ENCODE data around the gene SPATA3.

The SPATA3 gene

DNA sequence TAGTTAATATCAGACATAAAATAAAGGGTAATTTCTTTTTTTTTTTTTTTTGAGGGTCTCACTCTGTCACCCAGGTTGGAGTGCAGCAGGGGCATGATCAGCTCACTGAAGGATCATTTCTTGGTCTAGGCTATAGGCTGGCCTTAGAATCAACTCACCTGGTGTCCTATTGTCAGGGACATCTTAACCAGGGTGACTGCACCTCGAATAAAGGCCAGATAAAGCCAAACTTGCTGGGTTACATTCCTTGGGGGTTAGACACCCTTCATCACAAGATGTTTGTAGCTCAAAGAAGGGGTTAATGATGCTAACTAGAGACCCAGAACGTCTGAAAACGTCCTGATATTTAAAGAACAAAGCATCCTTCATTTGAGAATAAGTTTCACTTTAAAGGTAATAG, 17.9 kb downstream of the SPATA3 start:
- H3K4me3 ChIP-seq (ENCODE audit: low read depth in 1 of 2, low read length in 1 of 2), result no peak overlapping the region
- peaks cover 15% of the 10 kb centered on the region for H3K27me3 ChIP-seq
- TF ChIP-seq, protein P1, sequence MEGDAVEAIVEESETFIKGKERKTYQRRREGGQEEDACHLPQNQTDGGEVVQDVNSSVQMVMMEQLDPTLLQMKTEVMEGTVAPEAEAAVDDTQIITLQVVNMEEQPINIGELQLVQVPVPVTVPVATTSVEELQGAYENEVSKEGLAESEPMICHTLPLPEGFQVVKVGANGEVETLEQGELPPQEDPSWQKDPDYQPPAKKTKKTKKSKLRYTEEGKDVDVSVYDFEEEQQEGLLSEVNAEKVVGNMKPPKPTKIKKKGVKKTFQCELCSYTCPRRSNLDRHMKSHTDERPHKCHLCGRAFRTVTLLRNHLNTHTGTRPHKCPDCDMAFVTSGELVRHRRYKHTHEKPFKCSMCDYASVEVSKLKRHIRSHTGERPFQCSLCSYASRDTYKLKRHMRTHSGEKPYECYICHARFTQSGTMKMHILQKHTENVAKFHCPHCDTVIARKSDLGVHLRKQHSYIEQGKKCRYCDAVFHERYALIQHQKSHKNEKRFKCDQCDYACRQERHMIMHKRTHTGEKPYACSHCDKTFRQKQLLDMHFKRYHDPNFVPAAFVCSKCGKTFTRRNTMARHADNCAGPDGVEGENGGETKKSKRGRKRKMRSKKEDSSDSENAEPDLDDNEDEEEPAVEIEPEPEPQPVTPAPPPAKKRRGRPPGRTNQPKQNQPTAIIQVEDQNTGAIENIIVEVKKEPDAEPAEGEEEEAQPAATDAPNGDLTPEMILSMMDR (IDR thresholded peaks at IDR 0.05), result no peak
- H3K27ac ChIP-seq, result no peak overlapping the region
- no peaks in the 10 kb centered on the region for H3K9me3 ChIP-seq
- no peaks in the 10 kb centered on the region for H3K36me3 ChIP-seq
- no peaks in the 10 kb centered on the region for H3K4me1 ChIP-seq (ENCODE audit: control insufficient read depth in 1 of 2, insufficient read depth in 1 of 2, low read depth in 1 of 2, low read length in 1 of 2)

DNA sequence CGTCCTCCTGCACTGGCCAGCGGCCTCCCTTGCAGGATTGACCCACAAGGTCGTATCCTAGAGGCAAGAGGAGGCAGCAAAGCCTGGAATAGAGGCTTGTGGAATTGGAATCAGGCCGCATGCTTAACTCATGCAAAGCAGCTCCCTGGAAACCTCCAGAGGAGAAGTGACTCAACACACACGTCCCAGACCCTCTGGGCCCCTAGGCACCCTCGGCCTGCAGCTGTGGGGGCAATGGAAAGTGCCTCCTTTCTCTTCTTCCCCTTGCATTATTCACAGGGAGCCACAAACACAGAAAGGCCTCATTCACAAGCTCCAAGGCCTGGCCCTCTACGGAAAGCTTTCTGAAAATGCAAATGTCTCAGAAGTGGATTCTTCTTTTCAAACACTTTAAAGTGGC, 19.6 kb downstream of the SPATA3 start:
- Histone ChIP-seq H3K9me3 (no peaks in the 10 kb centered on the region), H3K27ac (no peak overlapping the region), H3K4me3 (ENCODE audit: low read depth in 1 of 2, low read length in 1 of 2) (no peak overlapping the region), H3K27me3 (peaks cover 15% of the 10 kb centered on the region), H3K36me3 (no peaks in the 10 kb centered on the region), H3K4me1 (ENCODE audit: control insufficient read depth in 1 of 2, insufficient read depth in 1 of 2, low read depth in 1 of 2, low read length in 1 of 2) (no peaks in the 10 kb centered on the region)
- TF ChIP-seq, protein P1 (IDR thresholded peaks at IDR 0.05), result no peak

DNA sequence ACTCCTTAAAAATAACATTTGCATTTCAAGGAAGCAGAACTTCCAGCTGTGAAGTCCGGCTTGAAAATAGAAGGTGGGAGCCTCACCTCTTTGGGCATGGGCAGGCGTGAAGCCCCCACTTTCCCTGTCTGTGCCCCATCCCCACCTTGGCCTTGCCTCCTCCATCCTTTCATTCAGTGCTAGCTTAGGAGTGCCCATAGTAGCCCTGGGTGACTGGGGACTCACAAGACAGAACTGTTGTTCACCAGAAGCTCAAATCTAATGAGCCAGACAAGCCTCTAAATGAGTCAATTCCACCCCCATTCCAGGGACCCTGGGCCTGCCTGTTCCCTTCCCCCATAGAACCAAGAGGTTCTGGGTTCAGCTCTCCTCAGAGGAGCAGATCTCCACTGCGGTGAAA, 20.0 kb downstream of the SPATA3 start:
- TF ChIP-seq, protein P1 (IDR thresholded peaks at IDR 0.05), result no peak
- H3K27me3 ChIP-seq, result peaks cover 15% of the 10 kb centered on the region
- no peaks in the 10 kb centered on the region for H3K36me3 ChIP-seq
- H3K4me3 ChIP-seq (ENCODE audit: low read depth in 1 of 2, low read length in 1 of 2), result no peak overlapping the region
- H3K9me3 ChIP-seq, result no peaks in the 10 kb centered on the region
- H3K4me1 ChIP-seq (ENCODE audit: control insufficient read depth in 1 of 2, insufficient read depth in 1 of 2, low read depth in 1 of 2, low read length in 1 of 2), result no peaks in the 10 kb centered on the region
- H3K27ac ChIP-seq, result no peak overlapping the region

DNA sequence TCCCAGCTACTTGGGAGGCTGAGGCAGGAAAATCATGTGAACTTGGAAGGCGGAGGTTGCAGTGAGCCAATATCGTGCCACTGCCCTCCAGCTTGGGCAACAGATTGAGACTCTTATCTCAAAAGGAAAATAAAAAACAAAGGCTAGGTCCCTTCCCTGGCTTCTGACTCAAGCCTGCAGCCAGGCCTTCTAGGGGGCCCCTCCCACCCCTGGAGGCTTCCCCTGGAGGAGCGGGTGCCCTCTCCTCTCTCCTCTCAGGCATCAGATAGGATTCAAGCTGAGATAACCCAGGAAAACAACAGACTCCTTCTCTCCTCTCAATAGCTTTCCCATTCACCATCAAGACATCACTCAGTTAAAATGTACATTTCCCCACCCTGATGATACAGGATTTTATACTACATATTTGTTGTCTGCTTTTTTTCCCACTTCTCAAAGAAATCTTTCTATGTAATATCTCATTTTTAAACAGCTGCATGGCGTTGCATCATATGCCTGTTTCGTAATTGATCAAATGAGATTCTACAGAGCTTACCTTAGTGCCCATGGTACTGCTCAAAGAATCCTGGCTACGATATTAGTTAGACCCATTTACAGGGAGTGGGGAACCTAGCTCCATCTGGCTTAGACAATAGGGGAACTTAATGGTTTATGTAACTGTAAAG, 20.8 kb downstream of the SPATA3 start:
- Histone ChIP-seq H3K27ac (no peak overlapping the region), H3K4me1 (ENCODE audit: control insufficient read depth in 1 of 2, insufficient read depth in 1 of 2, low read depth in 1 of 2, low read length in 1 of 2) (no peaks in the 10 kb centered on the region), H3K36me3 (no peaks in the 10 kb centered on the region), H3K4me3 (ENCODE audit: low read depth in 1 of 2, low read length in 1 of 2) (no peak overlapping the region), H3K27me3 (peaks cover 15% of the 10 kb centered on the region), H3K9me3 (no peaks in the 10 kb centered on the region)
- TF ChIP-seq, protein P1 (IDR thresholded peaks at IDR 0.05), result no peak

DNA sequence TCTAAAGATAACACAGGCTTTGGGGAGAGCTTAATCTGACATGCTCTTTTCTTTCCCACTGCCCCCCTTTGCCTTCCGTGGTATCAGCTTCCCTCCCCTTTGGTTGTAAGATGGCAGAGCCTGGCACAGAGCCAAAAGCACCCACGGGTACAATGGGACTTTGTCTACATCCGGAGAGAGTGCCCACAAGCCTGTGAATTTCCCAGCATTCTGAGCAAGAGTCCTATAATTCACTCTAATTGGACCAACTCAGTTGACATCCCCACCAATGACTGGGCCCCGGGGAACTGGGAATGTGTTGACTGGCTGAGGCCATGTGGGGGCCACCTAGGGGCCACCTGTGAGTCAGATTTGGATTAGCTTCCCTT, 21.3 kb downstream of the SPATA3 start:
- H3K4me1 ChIP-seq (ENCODE audit: control insufficient read depth in 1 of 2, insufficient read depth in 1 of 2, low read depth in 1 of 2, low read length in 1 of 2), result no peaks in the 10 kb centered on the region
- no peaks in the 10 kb centered on the region for H3K36me3 ChIP-seq
- H3K4me3 ChIP-seq (ENCODE audit: low read depth in 1 of 2, low read length in 1 of 2), result no peak overlapping the region
- no peaks in the 10 kb centered on the region for H3K9me3 ChIP-seq
- TF ChIP-seq, protein P1 (IDR thresholded peaks at IDR 0.05), result no peak
- H3K27ac ChIP-seq, result no peak overlapping the region
- H3K27me3 ChIP-seq, result peaks cover 15% of the 10 kb centered on the region
